Panc1 (cell line): Measurements from ENCODE around the gene WDR27.

ENCODE experiments used
- CTCF ChIP-seq: fragments of 450-650 bp; IDR thresholded peaks from 2 replicates; pipeline ENCODE4 v1.5.1; 2017; ENCODE audit warnings: mild to moderate bottlenecking
- POLR2AphosphoS5 ChIP-seq: IDR thresholded peaks from 2 replicates; pipeline ENCODE4 v1.6.1; 2012; ENCODE audit warnings: mild to moderate bottlenecking, low read depth, low read length, moderate library complexity

GRCh38 chr6:169604076-169604475 is 97.8 kb downstream of the WDR27 start:
- no peak for TF ChIP-seq POLR2AphosphoS5
- no peak for TF ChIP-seq CTCF
